Suprapubic skin (tissue), 4 donors: Measurements from ENCODE around the gene ATXN2L.

Experiments
- EP300 ChIP-seq: sonication (generic); formaldehyde crosslinking; IDR thresholded peaks from one replicate; pipeline ENCODE4 v1.6.1; 2017; ENCODE audit warnings: antibody characterized with exemption
- POLR2A ChIP-seq, 2 donors: fragments of 450-650 bp; IDR thresholded peaks; one replicate each; pipeline ENCODE4 v1.6.1; 2017; ENCODE audit warnings: antibody characterized with exemption in 2 of 2, mild to moderate bottlenecking in 2 of 2, moderate library complexity in 2 of 2
- POLR2AphosphoS5 ChIP-seq, 3 donors: sonication (generic); formaldehyde crosslinking; IDR thresholded peaks; one replicate each; pipeline ENCODE4 v1.6.1; 2017; ENCODE audit warnings: antibody characterized with exemption in 3 of 3
- TF ChIP-seq, protein P1 (sequence below), 2 donors: fragments of 200-600 bp in 1 of 2; fragments of 450-650 bp in 1 of 2; sonication (generic) in 1 of 2; IDR thresholded peaks; one replicate each; pipeline ENCODE4 v1.5.1; 2016 to 2019; ENCODE audit warnings: antibody characterized with exemption in 2 of 2, mild to moderate bottlenecking in 1 of 2, moderate library complexity in 1 of 2

GRCh38 chr16:28882551-28883160 is 59.9 kb downstream of the ATXN2L start:
- TF ChIP-seq, protein P1, sequence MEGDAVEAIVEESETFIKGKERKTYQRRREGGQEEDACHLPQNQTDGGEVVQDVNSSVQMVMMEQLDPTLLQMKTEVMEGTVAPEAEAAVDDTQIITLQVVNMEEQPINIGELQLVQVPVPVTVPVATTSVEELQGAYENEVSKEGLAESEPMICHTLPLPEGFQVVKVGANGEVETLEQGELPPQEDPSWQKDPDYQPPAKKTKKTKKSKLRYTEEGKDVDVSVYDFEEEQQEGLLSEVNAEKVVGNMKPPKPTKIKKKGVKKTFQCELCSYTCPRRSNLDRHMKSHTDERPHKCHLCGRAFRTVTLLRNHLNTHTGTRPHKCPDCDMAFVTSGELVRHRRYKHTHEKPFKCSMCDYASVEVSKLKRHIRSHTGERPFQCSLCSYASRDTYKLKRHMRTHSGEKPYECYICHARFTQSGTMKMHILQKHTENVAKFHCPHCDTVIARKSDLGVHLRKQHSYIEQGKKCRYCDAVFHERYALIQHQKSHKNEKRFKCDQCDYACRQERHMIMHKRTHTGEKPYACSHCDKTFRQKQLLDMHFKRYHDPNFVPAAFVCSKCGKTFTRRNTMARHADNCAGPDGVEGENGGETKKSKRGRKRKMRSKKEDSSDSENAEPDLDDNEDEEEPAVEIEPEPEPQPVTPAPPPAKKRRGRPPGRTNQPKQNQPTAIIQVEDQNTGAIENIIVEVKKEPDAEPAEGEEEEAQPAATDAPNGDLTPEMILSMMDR (IDR thresholded peaks at IDR 0.05) = no peak
- TF ChIP-seq EP300 = no peak
- no peak for TF ChIP-seq POLR2A (IDR thresholded peaks at IDR 0.05)
- TF ChIP-seq POLR2AphosphoS5 (IDR thresholded peaks at IDR 0.05) = no peak
